GM18502 (cell line): Measurements from ENCODE around the gene ARL15.

Source experiments
- ATAC-seq: cut with Tn5 transposase; IDR thresholded peaks from one replicate; pipeline ENCODE4 v1.9.1; 2021; ENCODE audit warnings: mild to moderate bottlenecking; ENCODE audit not compliant: unreplicated experiment, poor library complexity

The ARL15 gene

DNA sequence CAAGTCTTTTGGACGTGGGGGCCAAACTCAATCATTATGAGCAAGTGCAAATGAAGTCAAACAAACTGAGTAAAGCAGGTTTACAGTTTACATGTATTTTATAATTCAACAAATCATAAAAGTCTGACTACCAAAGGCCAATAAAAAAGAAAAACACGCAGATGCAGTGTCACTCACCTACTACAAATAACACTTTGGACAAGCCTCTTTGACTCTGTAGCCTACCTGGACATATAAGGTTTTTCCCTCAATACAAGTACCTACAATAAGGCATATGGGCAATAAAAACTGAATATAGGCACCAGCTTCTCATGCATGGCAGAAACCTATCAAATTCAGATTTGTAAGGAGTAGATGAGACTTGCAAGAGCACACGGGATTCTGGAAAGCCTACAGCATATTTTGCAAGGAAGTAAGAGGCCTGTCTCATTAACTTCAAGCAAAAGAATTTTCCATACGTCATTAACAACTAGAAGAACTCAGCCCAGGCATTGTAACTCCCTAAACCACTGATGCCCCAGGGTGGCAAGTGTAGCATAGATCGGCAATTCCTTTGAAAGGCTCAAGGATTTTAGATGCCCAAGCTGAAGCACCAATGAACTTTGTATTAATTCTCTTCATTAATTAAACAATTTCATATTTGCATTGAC lies 21.7 kb downstream of the ARL15 start:
- ATAC-seq, result no peak

GRCh38 chr5:54285686-54286085 lies 24.7 kb downstream of the ARL15 start:
- no peak for ATAC-seq

- ATAC-seq, result no peak
Measured at GRCh38 chr5:54284586-54284985, 25.8 kb downstream of the ARL15 start.

DNA sequence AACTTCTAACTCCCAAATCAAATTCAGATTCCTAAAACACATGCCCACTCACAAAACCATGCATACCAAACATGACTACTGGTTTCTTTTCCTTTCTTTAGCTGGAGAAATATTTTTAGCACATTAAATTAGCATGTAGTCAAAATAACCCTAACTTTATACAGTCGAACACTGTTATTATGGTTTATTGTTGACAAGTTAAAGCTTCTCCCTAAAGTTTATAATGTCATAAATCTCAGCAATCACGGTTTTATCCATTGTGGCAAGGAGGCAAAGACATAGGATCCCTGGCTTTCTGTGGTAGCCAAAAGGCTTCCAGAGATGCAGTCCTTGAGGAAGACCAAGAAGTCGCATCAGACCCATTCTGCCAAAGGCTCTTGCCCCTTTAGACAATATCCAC lies 27.5 kb downstream of the ARL15 start:
- no peak for ATAC-seq

GRCh38 chr5:54281960-54282692 lies 28.2 kb downstream of the ARL15 start:
- no peak for ATAC-seq

GRCh38 chr5:54279960-54280359 lies 30.4 kb downstream of the ARL15 start:
- no peak for ATAC-seq

DNA sequence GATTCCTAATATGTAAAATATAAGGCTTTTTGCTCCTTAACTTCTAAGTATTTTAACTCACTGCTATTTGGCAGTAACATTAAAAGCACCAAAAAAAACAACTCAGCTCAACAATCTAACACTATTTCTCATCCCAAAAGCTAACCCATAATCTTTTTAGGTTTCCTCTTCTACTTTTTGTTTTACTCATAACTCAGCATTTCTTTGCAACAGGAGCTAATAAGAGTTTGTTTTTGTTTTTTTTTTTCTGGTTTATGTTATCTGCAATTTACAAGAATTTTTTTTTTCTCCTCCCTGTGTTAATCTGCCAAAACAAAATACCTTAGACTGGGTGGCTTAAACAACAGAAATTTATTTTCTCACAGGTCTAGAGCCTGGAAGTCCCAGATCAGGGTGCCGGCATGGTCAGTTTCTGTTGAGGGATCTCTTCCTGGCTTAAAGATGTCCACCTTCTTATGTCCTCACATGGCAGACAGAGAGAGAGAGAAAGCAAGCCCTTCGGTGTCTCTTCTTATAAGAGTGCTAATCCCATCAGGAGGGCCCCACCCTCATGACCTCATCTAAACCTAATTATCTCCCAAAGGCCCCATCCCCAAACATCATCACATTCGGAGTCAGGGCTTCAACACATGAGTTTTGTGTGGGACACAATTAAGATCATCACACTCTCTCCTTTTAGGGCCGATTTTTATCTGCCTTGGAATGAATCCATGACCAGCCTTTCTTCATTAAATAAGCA lies 31.2 kb downstream of the ARL15 start:
- ATAC-seq, result no peak

- no peak for ATAC-seq
Measured at GRCh38 chr5:54278036-54278830, 32.1 kb downstream of the ARL15 start.

GRCh38 chr5:54276048-54276447 lies 34.3 kb downstream of the ARL15 start:
- ATAC-seq, result no peak

- no peak for ATAC-seq
Measured at GRCh38 chr5:54275361-54275760, 35.0 kb downstream of the ARL15 start.

- no peak for ATAC-seq
Measured at GRCh38 chr5:54274944-54275343, 35.4 kb downstream of the ARL15 start.

- no peak for ATAC-seq
Measured at GRCh38 chr5:54273715-54274114, 36.7 kb downstream of the ARL15 start.

- ATAC-seq, result no peak
Measured at GRCh38 chr5:54272746-54273145, 37.6 kb downstream of the ARL15 start.

GRCh38 chr5:54270326-54270725 lies 40.0 kb downstream of the ARL15 start:
- no peak for ATAC-seq

DNA sequence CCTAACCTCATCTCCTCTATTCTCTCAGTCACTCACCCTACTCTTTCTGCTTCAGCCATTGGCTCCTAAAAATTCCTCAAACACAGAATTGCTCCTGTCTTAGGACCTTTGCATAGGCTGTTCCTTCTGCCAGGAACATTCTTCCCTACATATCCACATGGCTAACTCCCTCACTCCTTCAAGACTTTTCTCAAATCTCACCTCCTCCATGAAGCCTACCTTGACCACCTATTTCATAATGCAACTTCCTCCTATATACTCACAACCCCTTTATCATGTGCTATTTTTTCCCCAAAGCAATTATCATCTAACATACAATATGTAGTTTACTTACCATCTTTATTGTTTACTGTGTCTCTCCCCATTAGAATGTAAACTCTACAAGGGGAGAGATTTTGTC lies 45.8 kb downstream of the ARL15 start:
- no peak for ATAC-seq

DNA sequence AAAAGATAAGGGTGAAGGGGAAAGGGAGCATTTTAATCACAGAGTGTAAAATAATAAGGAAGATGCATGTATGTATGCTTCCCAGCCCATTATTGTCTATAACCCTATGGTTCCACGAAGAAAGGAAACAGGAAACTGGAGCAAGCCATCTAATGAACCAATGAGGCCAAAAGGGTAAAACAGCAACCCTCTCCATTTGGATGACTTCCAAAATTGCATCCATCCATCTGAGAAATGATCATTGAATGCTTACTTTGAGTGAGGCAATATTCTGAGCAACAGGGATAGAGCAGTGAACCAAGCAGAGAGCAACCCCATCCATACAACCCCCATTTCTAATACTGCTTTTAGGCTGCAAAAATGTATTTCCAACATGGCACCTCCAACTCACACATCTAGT lies 46.9 kb downstream of the ARL15 start:
- no peak for ATAC-seq

GRCh38 chr5:54261596-54261995 lies 48.8 kb downstream of the ARL15 start:
- no peak for ATAC-seq

DNA sequence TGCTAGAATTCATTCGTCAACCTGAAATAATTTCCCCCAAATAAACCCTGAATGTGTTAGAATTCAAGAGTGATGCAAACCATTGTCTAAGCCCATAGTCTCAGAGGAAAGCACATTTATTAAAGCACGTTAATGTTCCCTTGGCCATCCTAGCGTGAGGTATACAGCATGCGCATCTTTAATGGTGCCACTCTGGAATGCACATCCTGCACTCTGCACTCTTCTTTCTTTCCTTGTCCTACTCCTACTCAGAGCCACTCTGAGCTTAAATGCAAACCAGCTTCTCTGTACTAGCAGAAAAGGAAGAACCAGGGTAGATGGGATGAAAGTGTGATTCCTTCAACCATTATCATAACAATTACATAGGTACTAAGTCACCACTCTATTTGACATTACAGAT lies 50.4 kb downstream of the ARL15 start:
- ATAC-seq, result no peak

GRCh38 chr5:54259090-54259489 lies 51.3 kb downstream of the ARL15 start:
- no peak for ATAC-seq

GRCh38 chr5:54257366-54258118 lies 52.8 kb downstream of the ARL15 start:
- ATAC-seq, result no peak
